Heart right ventricle (tissue), 16 donors: ENCODE measurements around the gene NEK10. TPM values are rescaled to one million over a fixed set of nuclear protein-coding genes. Genes with fewer than 3 reads are reported as not detected.

Source experiments
- ATAC-seq, 8 donors: fragments of 200-7000 bp; cut with Tn5 transposase; one replicate each; pipeline ENCODE4 v1.9.1; 2020; ENCODE audit warnings: mild to moderate bottlenecking in 8 of 8, moderate library complexity in 8 of 8, moderate number of reproducible peaks in 1 of 8
- DNase-seq, 2 donors: peaks; one replicate each; pipeline ENCODE4 v3.0.0-alpha.2; 2020
- H3K27ac ChIP-seq, 10 donors: fragments of 200-600 bp; sonication (generic) in 2 of 10; one replicate each; pipeline versions ENCODE4 v1.5.0 to v1.8.0; 2020 to 2022; ENCODE audit warnings: mild to moderate bottlenecking in 3 of 10
- H3K27me3 ChIP-seq, 7 donors: fragments of 200-600 bp; one replicate each; pipeline ENCODE4 v1.8.0; 2021 to 2022; ENCODE audit warnings: mild to moderate bottlenecking in 2 of 7
- H3K36me3 ChIP-seq, 9 donors: fragments of 200-600 bp; sonication (generic) in 1 of 9; one replicate each; pipeline versions ENCODE4 v1.5.0 to v1.8.0; 2020 to 2022; ENCODE audit warnings: mild to moderate bottlenecking in 2 of 9
- H3K4me1 ChIP-seq, 9 donors: fragments of 200-600 bp; sonication (generic) in 1 of 9; one replicate each; pipeline versions ENCODE4 v1.5.0 to v1.8.0; 2020 to 2022; ENCODE audit warnings: mild to moderate bottlenecking in 4 of 9
- H3K4me3 ChIP-seq, 10 donors: fragments of 200-600 bp; sonication (generic) in 2 of 10; one replicate each; pipeline versions ENCODE4 v1.5.0 to v1.8.0; 2020 to 2022; ENCODE audit warnings: mild to moderate bottlenecking in 7 of 10, moderate library complexity in 2 of 10
- H3K9me3 ChIP-seq, 11 donors: fragments of 200-600 bp in 10 of 11; sonication (generic) in 2 of 11; one replicate each; pipeline versions ENCODE4 v1.5.0 to v1.8.0; 2013 to 2022; ENCODE audit warnings: mild to moderate bottlenecking in 2 of 11, control low read depth in 1 of 11, moderate library complexity in 1 of 11
- CTCF ChIP-seq, 9 donors: fragments of 200-600 bp; sonication (generic) in 2 of 9; IDR thresholded peaks; one replicate each; pipeline versions ENCODE4 v1.5.0 to v1.8.0; 2021 to 2022; ENCODE audit warnings: antibody characterized with exemption in 9 of 9, mild to moderate bottlenecking in 5 of 9, moderate library complexity in 1 of 9
- WGBS, 2 donors: extraction: QIAGEN DNeasy Blood & Tissue Kit; methylation state at CpG; one replicate each; pipeline ENCODE4 v1.1.7; 2013; ENCODE audit warnings: inconsistent platforms in 1 of 2; 5-methylcytosine and 5-hydroxymethylcytosine counted together
- intact Hi-C, 10 donors: fragments of 100-400 bp; cut with DNase I; formaldehyde crosslinking; loops; one replicate each; pipeline versions ENCODE4 v1.11.1 to v1.14.2; 2022
- polyA plus RNA-seq, 2 donors: library from polyadenylated mRNA; stranded (reverse); fragments of 200-250 nt; gene quantifications; one replicate each; pipeline ENCODE4 v1.2.3, GENCODE V29; 2013
- total RNA-seq, 10 donors: library from RNA; stranded (reverse); fragmentation: NEBNext Ultra II Directional in 3 of 10; extraction: Animal tissue kit (Norgen Biotek cat#: 25700) in 3 of 10; gene quantifications; one replicate each; pipeline versions ENCODE4 v1.2.1 to v1.2.4, GENCODE V29; 2021 to 2023
- donor health status: Arrhythmogenic right ventricular cardiomyopathy.
- donor health status: ischemic (EF 13 %, LVEDD 7.1; RV severe dilation, severe dysfunction).
- donor health status: healthy with polysubstance abuse.
- donor health status: DM: no; HTN: yes; CAD: no.
- donor health status: DM: no; HTN: no; CAD: no.
- donor health status: ischemic (EF 25% LVEDD 6.9; RV normal size, moderate dysfunction).
- donor health status: ischemic (EF 25% LVEDD 5.7; RV mildly dilated, moderate dysfunction).
- donor health status: healthy.
- donor health status: DM: yes; HTN: yes; CAD: no.
- donor health status: Ischemic cardiomyopathy.
- donor health status: ischemic (EF 35%, LVEDD 5.7; RV mildly dilated, moderate dysfunction).
- donor health status: nonischemic (EF 11% LVEDD 7.7; RV severe dilation, severe dysfunction).
- donor health status: DM: yes; HTN: yes; CAD: no.
- donor health status: PGD.
- donor health status: ischemic (EF 29% LVEDD 5.4; RV normal size, mild dysfunction).
- donor health status: nonischemic (EF 23%, LVEDD 6.1; RV moderate dilation, normal function).

The NEK10 gene
- total and polyA plus RNA-seq, 12 donors: 0.36 to 17.5 (median 7.8) TPM

GRCh38 chr3:27380433-27381357, 11.5 kb upstream of the NEK10 start:
- Histone ChIP-seq H3K36me3 (peaks cover 0 to 99% (median 14%) of the 10 kb centered on the region in 9 donors), H3K4me3 (no peak overlapping the region), H3K27me3 (no peaks in the 10 kb centered on the region), H3K27ac (no peak overlapping the region), H3K4me1 (no peaks in the 10 kb centered on the region), H3K9me3 (no peaks in the 10 kb centered on the region)
- TF ChIP-seq CTCF (IDR thresholded peaks at IDR 0.05): no peak
- WGBS, 2 donors: 76 to 85% methylated on average over 3 of the region's 3 CpGs
- ATAC-seq: no peak
- DNase-seq: no peak
- intact Hi-C loops: no loop called here

GRCh38 chr3:27378331-27378730, 9.1 kb upstream of the NEK10 start:
- Histone ChIP-seq H3K4me1 (no peaks in the 10 kb centered on the region), H3K4me3 (no peak overlapping the region), H3K27ac (no peak overlapping the region), H3K27me3 (no peaks in the 10 kb centered on the region), H3K9me3 (no peaks in the 10 kb centered on the region), H3K36me3 (peaks cover 0 to 87% (median 9%) of the 10 kb centered on the region in 9 donors)
- ATAC-seq: no peak
- intact Hi-C loops: no loop called here
- no peak for TF ChIP-seq CTCF (IDR thresholded peaks at IDR 0.05)
- no peak for DNase-seq

- intact Hi-C loops: no loop called here
- WGBS, 2 donors: 88 to 97% methylated on average over 6 of the region's 6 CpGs
- H3K9me3 ChIP-seq: no peaks in the 10 kb centered on the region
- ATAC-seq (no peak), DNase-seq (no peak)
- H3K27ac ChIP-seq: no peak overlapping the region
- H3K36me3 ChIP-seq: peaks cover 0 to 67% (median 0%) of the 10 kb centered on the region in 9 donors
- H3K4me1 ChIP-seq: no peaks in the 10 kb centered on the region
- no peaks in the 10 kb centered on the region for H3K27me3 ChIP-seq
- TF ChIP-seq CTCF (IDR thresholded peaks at IDR 0.05): no peak
- H3K4me3 ChIP-seq: no peak overlapping the region
Observed at GRCh38 chr3:27376109-27376772, 7.1 kb upstream of the NEK10 start.

- 100% methylated on average over 1 of the region's 1 CpG for WGBS, 2 donors
- peaks cover 0 to 13% (median 6%) of the 10 kb centered on the region in 9 donors for H3K4me1 ChIP-seq
- no peak for ATAC-seq
- intact Hi-C loops: loop anchor here in 1 of 10 donors (10.0 kb wide), 1 partner anchor 51 kb away; no protein-coding TSS in a partner anchor
- H3K9me3 ChIP-seq: no peaks in the 10 kb centered on the region
- no peak overlapping the region for H3K27ac ChIP-seq
- H3K27me3 ChIP-seq: no peaks in the 10 kb centered on the region
- H3K4me3 ChIP-seq: no peak overlapping the region
- TF ChIP-seq CTCF (IDR thresholded peaks at IDR 0.05): no peak
- no peak for DNase-seq
- no peaks in the 10 kb centered on the region for H3K36me3 ChIP-seq
Observed at GRCh38 chr3:27366062-27366591, 3.1 kb downstream of the NEK10 start.
